GM13977 (cell line): Measurements from ENCODE around the gene ITGB6.

Source experiments
- DNase-seq: peaks from one replicate; pipeline ENCODE4 v3.0.0; 2012; ENCODE audit warnings: low spot score
- in situ Hi-C: fragments of 300-500 bp; cut with MboI; formaldehyde crosslinking; loops from one replicate; pipeline ENCODE4 v1.12.0; 2022; ENCODE audit warnings: low sequenced_read_pairs, low pct_unique_long_range_greater_than_20kb, mixed read lengths, inconsistent platforms; ENCODE audit not compliant: unreplicated experiment
- TF ChIP-seq, protein P1 (sequence below): IDR thresholded peaks from 2 replicates; pipeline ENCODE4 v1.5.1; 2012; ENCODE audit warnings: mild to moderate bottlenecking, control low read depth; ENCODE audit not compliant: insufficient read depth; ENCODE audit errors: extremely low read depth, missing control alignments

The ITGB6 gene

DNA sequence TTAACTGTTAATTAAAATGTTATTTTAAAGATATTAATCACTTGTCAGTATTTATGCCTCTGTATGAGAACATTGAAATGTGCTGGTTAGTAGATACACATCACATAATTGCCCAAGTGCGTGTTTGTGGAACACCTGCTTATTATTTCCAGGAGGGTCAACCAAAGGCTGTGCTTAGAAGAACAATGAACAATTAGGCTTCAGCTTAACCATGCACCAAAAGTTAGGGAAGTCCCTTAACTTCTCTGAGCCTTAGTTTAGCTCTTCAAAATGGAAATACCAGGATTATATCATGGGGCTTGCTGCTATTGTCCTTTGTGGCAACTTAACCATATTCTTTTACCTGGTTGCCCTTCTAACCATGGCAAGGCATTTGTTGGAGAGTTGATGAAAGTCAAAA lies 94.7 kb downstream of the ITGB6 start:
- in situ Hi-C loops: loop anchor here (10.0 kb wide), 1 partner anchor 109 kb away; no protein-coding TSS in a partner anchor
- TF ChIP-seq, protein P1, sequence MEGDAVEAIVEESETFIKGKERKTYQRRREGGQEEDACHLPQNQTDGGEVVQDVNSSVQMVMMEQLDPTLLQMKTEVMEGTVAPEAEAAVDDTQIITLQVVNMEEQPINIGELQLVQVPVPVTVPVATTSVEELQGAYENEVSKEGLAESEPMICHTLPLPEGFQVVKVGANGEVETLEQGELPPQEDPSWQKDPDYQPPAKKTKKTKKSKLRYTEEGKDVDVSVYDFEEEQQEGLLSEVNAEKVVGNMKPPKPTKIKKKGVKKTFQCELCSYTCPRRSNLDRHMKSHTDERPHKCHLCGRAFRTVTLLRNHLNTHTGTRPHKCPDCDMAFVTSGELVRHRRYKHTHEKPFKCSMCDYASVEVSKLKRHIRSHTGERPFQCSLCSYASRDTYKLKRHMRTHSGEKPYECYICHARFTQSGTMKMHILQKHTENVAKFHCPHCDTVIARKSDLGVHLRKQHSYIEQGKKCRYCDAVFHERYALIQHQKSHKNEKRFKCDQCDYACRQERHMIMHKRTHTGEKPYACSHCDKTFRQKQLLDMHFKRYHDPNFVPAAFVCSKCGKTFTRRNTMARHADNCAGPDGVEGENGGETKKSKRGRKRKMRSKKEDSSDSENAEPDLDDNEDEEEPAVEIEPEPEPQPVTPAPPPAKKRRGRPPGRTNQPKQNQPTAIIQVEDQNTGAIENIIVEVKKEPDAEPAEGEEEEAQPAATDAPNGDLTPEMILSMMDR: no peak
- DNase-seq: no peak

DNA sequence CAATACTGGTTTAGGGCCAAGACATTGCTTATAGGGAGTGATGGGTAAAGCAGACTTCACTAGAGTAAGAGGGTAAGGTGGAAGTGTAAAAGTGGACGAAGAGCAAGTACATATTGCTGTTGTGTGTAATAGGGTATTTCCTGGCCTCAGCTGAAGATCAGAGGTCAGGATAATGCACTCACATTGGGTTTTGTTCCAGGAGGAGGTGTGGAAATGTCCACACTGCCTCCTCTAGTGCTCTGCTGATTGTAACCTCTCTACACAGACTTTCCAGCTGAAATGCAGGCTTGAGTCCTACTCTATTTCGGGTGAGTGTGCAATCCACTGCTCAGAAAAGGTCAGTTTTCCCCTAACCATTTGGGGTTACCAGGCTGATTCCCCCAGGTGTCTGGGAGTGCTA lies 96.0 kb downstream of the ITGB6 start:
- in situ Hi-C loops: loop anchor here (10.0 kb wide), 1 partner anchor 111 kb away; no protein-coding TSS in a partner anchor
- TF ChIP-seq, protein P1: no peak
- DNase-seq: no peak

DNA sequence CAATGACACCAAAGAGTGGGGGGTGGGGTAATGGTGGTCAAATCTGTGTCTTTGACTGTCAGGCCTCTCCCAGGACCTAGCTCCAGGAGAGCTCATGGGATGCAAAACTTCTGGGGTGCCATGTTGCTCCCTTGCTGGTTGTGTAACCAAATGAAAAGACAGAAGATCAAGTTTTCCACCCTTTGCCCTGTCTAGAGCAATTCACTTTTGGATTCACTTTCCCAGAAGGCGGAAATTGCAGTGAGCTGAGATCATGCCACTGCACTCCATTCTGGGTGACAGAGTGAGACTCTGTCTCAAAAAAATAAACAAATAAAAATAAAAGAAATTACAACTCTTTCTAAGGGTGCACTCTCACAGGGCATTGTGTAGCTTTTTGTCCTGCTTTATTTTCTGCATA lies 102.7 kb downstream of the ITGB6 start:
- TF ChIP-seq, protein P1: no peak
- in situ Hi-C loops: no loop called here
- no peak for DNase-seq

DNA sequence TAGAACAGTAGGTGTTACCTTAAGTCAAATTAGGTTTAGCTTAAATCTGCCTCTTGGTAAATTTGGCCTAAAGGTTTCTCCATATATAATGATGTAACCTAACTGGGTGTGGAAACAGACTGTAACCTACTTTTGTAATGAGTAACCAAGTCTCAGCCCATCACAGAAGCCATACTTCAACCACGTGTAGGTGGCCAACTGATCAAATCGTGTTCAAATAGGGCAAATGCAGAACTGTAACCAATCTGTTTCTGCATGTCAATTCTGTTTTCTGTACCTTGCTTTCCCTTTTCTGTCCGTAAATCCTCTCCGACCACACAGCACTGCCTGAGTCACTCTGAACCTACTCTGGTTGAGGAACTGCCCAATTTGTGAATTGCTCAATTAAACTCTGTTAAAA lies 103.7 kb downstream of the ITGB6 start:
- in situ Hi-C loops: no loop called here
- TF ChIP-seq, protein P1: no peak
- no peak for DNase-seq

DNA sequence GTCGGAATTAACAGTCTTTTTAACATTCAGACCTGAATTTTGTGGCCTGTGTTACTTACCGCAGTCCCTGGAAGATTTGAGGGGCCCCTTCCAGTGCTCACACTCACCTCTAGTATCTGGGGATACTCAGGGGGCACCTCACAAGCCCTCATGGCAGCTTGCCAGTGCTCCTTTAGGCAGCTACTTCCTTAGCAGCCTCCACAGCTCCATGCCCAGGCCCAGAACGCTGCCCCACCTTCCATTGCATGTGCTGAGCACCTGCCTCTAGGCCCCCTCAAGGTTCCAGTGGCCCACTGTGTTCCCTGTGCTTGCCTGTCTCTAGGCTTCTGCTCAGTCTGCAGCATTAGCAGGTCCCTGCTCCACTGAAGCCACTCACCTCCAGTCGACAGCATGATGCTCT lies 107.6 kb downstream of the ITGB6 start:
- in situ Hi-C loops: no loop called here

DNA sequence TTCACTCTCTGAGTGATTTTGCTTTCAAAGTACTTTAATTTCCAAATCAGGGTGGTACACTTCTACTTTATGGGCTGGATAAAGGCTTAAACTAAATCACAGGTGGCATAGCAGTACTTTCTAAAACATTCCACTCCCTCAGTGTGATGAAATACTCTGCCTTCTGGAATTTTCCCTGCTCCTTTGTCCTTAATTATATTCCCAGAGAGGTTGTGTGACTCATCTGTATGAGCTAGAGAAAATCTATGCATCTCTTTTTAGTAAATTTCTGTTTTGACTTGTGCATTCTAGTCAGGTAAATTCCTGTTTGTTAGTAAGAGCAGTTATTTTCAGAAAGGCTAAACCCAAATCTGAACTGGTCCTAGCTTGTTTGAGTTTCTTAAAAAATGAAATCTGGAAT lies 108.7 kb downstream of the ITGB6 start:
- TF ChIP-seq, protein P1: no peak
- in situ Hi-C loops: no loop called here
- no peak for DNase-seq

More for the DNA sequence above, 107.6 kb downstream of the ITGB6 start:
- TF ChIP-seq, protein P1: no peak
- DNase-seq: no peak
